Measurements from ENCODE around the gene OR2F2. TPM values are rescaled to one million over a fixed set of nuclear protein-coding genes. Genes with fewer than 3 reads are reported as not detected.

Gene OR2F2
- total RNA-seq, 1 donor from 2014 or later: not detected

DNA sequence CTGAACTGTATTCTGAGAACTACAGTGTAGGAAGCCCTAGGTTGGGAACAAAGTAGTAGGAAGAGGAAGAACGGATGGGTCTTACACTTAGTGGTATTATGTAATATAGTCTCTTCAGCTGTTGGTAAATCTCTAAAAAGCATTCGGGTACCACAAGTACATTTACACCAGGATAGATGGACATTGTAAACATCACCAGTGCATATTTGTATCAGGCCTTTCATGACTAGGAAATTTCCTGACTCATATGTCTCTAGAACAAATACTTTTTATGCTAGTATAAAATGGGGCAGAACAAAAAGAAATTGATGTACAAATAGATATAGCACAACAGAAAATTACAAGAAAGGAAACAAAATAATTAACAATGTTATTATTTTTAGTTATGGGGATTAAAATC lies 43.6 kb downstream of the OR2F2 start:
- H3K4me3 ChIP-seq (ENCODE audit: low read depth, low read length): no peak overlapping the region
- no peak for DNase-seq (ENCODE audit: low read depth)
- TF ChIP-seq, protein P1, sequence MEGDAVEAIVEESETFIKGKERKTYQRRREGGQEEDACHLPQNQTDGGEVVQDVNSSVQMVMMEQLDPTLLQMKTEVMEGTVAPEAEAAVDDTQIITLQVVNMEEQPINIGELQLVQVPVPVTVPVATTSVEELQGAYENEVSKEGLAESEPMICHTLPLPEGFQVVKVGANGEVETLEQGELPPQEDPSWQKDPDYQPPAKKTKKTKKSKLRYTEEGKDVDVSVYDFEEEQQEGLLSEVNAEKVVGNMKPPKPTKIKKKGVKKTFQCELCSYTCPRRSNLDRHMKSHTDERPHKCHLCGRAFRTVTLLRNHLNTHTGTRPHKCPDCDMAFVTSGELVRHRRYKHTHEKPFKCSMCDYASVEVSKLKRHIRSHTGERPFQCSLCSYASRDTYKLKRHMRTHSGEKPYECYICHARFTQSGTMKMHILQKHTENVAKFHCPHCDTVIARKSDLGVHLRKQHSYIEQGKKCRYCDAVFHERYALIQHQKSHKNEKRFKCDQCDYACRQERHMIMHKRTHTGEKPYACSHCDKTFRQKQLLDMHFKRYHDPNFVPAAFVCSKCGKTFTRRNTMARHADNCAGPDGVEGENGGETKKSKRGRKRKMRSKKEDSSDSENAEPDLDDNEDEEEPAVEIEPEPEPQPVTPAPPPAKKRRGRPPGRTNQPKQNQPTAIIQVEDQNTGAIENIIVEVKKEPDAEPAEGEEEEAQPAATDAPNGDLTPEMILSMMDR (conservative IDR thresholded peaks at IDR 0.05; ENCODE audit: low read depth, low read length): no peak

GRCh38 chr7:143979359-143979758 lies 44.3 kb downstream of the OR2F2 start:
- DNase-seq (ENCODE audit: low read depth): no peak
- H3K4me3 ChIP-seq (ENCODE audit: low read depth, low read length): no peak overlapping the region
- TF ChIP-seq, protein P1 (conservative IDR thresholded peaks at IDR 0.05; ENCODE audit: low read depth, low read length): no peak

DNA sequence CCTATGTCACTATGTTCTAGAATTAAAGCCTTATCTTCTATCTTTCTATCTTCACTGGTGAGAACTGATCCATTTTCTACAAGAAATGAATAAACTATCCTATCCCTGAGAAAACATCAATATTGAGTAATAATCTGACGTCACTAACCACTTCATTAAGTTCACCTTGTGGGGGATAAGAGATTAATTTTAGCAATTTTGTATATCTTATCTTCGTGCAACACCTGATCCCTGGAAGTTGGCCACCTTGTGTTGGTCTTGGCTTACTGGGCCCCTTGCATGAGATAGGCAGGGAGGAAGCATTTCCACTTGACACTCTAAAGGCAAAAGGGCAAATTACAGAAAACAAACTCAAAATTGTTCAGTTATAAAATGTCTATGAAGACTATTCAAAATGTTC lies 45.0 kb downstream of the OR2F2 start:
- TF ChIP-seq, protein P1 (conservative IDR thresholded peaks at IDR 0.05; ENCODE audit: low read depth, low read length): no peak
- no peak overlapping the region for H3K4me3 ChIP-seq (ENCODE audit: low read depth, low read length)
- DNase-seq (ENCODE audit: low read depth): no peak

DNA sequence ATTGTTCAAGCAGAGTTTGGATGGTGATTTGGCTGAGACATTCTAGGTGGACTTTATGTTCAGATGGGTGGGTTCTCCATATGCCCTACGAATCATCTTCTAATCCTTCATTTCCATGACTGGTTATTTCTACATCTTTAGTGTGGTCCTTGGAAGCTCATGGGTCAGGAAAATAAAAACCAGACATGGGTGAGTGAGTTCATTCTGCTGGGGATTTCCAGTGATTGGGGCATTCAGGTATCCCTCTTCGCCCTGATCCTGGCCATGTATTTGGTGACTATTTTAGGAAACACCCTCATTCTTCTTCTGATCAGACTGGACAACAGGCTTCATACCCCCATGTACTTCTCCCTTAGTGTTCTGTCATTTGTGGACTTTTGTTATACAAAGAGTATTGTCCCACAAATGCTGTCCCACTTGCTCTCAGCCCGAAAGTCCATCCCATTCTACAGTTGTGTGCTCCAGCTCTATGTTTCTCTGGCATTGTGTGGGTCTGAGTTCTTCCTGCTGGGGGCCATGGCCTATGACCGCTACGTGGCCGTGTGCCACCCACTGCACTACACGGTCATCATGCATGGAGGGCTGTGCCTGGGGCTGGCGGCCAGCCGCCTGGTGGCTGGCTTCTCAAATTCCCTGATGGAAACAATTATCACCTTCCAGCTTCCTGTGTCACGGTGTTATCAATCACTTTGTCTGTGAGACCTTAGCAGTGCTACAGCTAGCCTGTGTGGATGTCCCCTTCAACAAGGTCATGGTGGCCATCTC lies 45.9 kb downstream of the OR2F2 start:
- no peak overlapping the region for H3K4me3 ChIP-seq (ENCODE audit: low read depth, low read length)
- TF ChIP-seq, protein P1 (conservative IDR thresholded peaks at IDR 0.05; ENCODE audit: low read depth, low read length): no peak
- DNase-seq (ENCODE audit: low read depth): no peak

GRCh38 chr7:143983960-143984359 lies 48.9 kb downstream of the OR2F2 start:
- no peak overlapping the region for H3K4me3 ChIP-seq (ENCODE audit: low read depth, low read length)
- no peak for DNase-seq (ENCODE audit: low read depth)
- TF ChIP-seq, protein P1 (conservative IDR thresholded peaks at IDR 0.05; ENCODE audit: low read depth, low read length): no peak

Other genes with a start within 250 kb of the OR2F2 start
- gene CTAGE6, start 177.5 kb upstream of the OR2F2 start, total RNA-seq: 0.06 TPM in 1 of 2 replicates, not detected in the other
- 24.7 and 49.0 TPM in 2 replicates for gene TCAF1, start 33.1 kb upstream of the OR2F2 start, total RNA-seq
- gene OR2F1, start 19.6 kb downstream of the OR2F2 start, total RNA-seq: not detected in 2 replicates
- gene OR6B1, start 65.1 kb downstream of the OR2F2 start, total RNA-seq: not detected in 2 replicates
- gene OR2A5, start 113.7 kb downstream of the OR2F2 start, total RNA-seq: not detected in 2 replicates
- gene OR2A25, start 134.6 kb downstream of the OR2F2 start, total RNA-seq: not detected in 2 replicates
- gene OR2A12, start 151.0 kb downstream of the OR2F2 start, total RNA-seq: not detected in 2 replicates
- gene OR2A2, start 174.3 kb downstream of the OR2F2 start, total RNA-seq: not detected in 2 replicates
- gene OR2A14, start 187.9 kb downstream of the OR2F2 start, total RNA-seq: not detected in 2 replicates
- gene CTAGE4, start 248.2 kb downstream of the OR2F2 start, total RNA-seq: 2.8 and 3.8 TPM in 2 replicates